Measurements from ENCODE around the gene PRKCA.

DNA sequence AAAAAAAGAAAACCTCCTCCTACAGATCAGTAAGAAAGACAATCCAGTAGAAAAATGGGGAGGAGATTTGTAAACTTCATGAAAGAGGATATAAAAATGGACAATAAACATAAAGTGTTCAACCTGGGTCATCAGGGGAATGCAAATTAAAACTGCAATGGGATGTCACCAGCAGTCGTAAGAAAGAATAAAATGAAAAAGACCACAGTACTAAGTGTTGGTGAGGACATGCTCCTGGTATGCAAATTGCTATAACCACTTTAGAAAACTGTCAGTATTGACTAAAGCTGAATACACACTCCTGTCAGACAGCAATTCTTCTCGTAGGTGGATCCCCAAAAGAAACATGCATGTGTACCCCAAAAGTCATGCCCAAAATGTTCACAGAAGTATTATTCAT is 267.2 kb downstream of the PRKCA start:
- TF ChIP-seq, protein P1, sequence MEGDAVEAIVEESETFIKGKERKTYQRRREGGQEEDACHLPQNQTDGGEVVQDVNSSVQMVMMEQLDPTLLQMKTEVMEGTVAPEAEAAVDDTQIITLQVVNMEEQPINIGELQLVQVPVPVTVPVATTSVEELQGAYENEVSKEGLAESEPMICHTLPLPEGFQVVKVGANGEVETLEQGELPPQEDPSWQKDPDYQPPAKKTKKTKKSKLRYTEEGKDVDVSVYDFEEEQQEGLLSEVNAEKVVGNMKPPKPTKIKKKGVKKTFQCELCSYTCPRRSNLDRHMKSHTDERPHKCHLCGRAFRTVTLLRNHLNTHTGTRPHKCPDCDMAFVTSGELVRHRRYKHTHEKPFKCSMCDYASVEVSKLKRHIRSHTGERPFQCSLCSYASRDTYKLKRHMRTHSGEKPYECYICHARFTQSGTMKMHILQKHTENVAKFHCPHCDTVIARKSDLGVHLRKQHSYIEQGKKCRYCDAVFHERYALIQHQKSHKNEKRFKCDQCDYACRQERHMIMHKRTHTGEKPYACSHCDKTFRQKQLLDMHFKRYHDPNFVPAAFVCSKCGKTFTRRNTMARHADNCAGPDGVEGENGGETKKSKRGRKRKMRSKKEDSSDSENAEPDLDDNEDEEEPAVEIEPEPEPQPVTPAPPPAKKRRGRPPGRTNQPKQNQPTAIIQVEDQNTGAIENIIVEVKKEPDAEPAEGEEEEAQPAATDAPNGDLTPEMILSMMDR (IDR thresholded peaks at IDR 0.05; ENCODE audit: low read depth, low read length) = no peak
- TF ChIP-seq MYC (IDR thresholded peaks at IDR 0.05; ENCODE audit: low read depth, low read length) (no peak), POLR2A (IDR thresholded peaks at IDR 0.05; ENCODE audit: extremely low read depth, insufficient read length) (no peak)

All from NB4 (cell line).